GM19328 (cell line): Measurements from ENCODE around the gene KRTAP10-5.

Experiments
- ATAC-seq: cut with Tn5 transposase; IDR thresholded peaks from one replicate; pipeline ENCODE4 v1.9.1; 2021; ENCODE audit warnings: mild to moderate bottlenecking, moderate library complexity; ENCODE audit not compliant: unreplicated experiment

The KRTAP10-5 gene

GRCh38 chr21:44531606-44532564 lies 48.5 kb downstream of the KRTAP10-5 start:
- ATAC-seq: no peak

- ATAC-seq: no peak
These were observed 49.4 kb downstream of the KRTAP10-5 start for GRCh38 chr21:44530903-44531605.

- no peak for ATAC-seq
These were observed 50.0 kb downstream of the KRTAP10-5 start for GRCh38 chr21:44530221-44530902.

- ATAC-seq: no peak
These were observed 50.8 kb downstream of the KRTAP10-5 start for GRCh38 chr21:44529503-44530125.
